Psoas muscle (tissue), 8 donors: ENCODE measurements around the gene PIMREG. TPM values are rescaled to one million over a fixed set of nuclear protein-coding genes. Genes with fewer than 3 reads are reported as not detected.
A peak's percentile ranks its signal among the peaks of the same experiment; 100 is the strongest.

Source experiments
- ATAC-seq, 4 donors: fragments of 200-7000 bp; cut with Tn5 transposase; one replicate each; pipeline ENCODE4 v1.9.1; 2020; ENCODE audit warnings: moderate library complexity in 3 of 4, mild to moderate bottlenecking in 2 of 4
- DNase-seq, 2 donors: peaks; one replicate each; pipeline ENCODE4 v3.0.0-alpha.2; 2020
- H3K27ac ChIP-seq: fragments of 200-600 bp; one replicate; pipeline ENCODE4 v1.8.0; 2022
- H3K27me3 ChIP-seq, 3 donors: fragments of 200-600 bp in 1 of 3; one replicate each; pipeline versions ENCODE4 v1.6.1 to v1.8.0; 2013 to 2022; ENCODE audit warnings: low read length in 2 of 3, mild to moderate bottlenecking in 2 of 3, moderate library complexity in 1 of 3; ENCODE audit not compliant: insufficient read depth in 3 of 3
- H3K36me3 ChIP-seq, 2 donors: fragments of 200-600 bp in 1 of 2; one replicate each; pipeline versions ENCODE4 v1.6.1 to v1.8.0; 2013 to 2022; ENCODE audit warnings: low read depth in 1 of 2, mild to moderate bottlenecking in 1 of 2, moderate library complexity in 1 of 2; ENCODE audit not compliant: insufficient read depth in 1 of 2
- H3K4me1 ChIP-seq: fragments of 200-600 bp; one replicate; pipeline ENCODE4 v1.8.0; 2022
- H3K4me3 ChIP-seq: fragments of 200-600 bp; one replicate; pipeline ENCODE4 v1.8.0; 2022; ENCODE audit warnings: mild to moderate bottlenecking
- H3K9me3 ChIP-seq: fragments of 200-600 bp; one replicate; pipeline ENCODE4 v1.8.0; 2022
- WGBS, 3 donors: extraction: QIAGEN DNeasy Blood & Tissue Kit; methylation state at CpG; one replicate each; pipeline versions ENCODE4 v1.1.6 to v1.1.7; 2013; 5-methylcytosine and 5-hydroxymethylcytosine counted together
- intact Hi-C, 2 donors: fragments of 100-400 bp; cut with DNase I; formaldehyde crosslinking; loops; one replicate each; pipeline versions ENCODE4 v1.11.0 to v1.14.2; 2022
- polyA plus RNA-seq, 3 donors: library from polyadenylated mRNA; stranded (reverse); fragments of 200-250 nt; gene quantifications; one replicate each; pipeline ENCODE4 v1.2.3, GENCODE V29; 2013
- total RNA-seq, 4 donors: library from RNA; stranded (reverse); fragmentation: NEBNext Ultra II Directional in 2 of 4; extraction: Animal tissue kit (Norgen Biotek cat#: 25700) in 2 of 4; gene quantifications; one replicate each; pipeline versions ENCODE4 v1.2.1 to v1.2.4, GENCODE V29; 2021 to 2023
- TF ChIP-seq, protein P1 (sequence below): fragments of 200-600 bp; IDR thresholded peaks from one replicate; pipeline ENCODE4 v1.8.0; 2022; ENCODE audit warnings: antibody characterized with exemption
- donor health status: healthy with polysubstance abuse.
- donor health status: DM: no; HTN: no; CAD: no; lungs with moderate emphysema.
- donor health status: Bipolar disorder and iron deficiency.
- donor health status: healthy.
- donor health status: DM: yes; HTN: yes; CAD: no.
- donor health status: DM: no; HTN: no; CAD: no.
- donor health status: DM: no; HTN: no; CAD: no.
- donor health status: DM: yes; HTN: yes; CAD: no.

Gene PIMREG
- total and polyA plus RNA-seq, 7 donors = 0.18 to 0.38 (median 0.21) TPM; not detected in 4

DNA sequence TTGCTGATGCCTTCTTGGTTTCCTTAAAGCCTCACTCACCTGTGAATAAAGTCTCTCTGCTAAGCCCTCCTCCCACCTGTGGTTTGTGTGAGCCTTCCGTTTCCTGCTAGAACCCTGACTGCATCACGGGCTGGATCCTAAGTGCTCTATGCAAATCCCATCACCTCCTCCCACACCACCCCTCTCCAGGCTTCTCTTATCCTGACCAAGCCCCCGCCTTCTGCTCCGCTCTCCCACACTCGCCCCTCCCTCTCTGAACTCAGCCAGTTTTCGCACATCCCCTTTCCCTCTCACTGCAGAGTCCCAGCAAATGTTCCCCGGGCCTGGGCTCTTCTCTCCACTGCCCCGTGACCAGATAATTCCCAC is 51.8 kb downstream of the PIMREG start:
- WGBS, 3 donors = 39 to 56% (median 51%) methylated on average over 8 of the region's 8 CpGs
- peaks cover 0 to 3% (median 0%) of the 10 kb centered on the region in 3 donors for H3K27me3 ChIP-seq
- no peak for ATAC-seq

DNA sequence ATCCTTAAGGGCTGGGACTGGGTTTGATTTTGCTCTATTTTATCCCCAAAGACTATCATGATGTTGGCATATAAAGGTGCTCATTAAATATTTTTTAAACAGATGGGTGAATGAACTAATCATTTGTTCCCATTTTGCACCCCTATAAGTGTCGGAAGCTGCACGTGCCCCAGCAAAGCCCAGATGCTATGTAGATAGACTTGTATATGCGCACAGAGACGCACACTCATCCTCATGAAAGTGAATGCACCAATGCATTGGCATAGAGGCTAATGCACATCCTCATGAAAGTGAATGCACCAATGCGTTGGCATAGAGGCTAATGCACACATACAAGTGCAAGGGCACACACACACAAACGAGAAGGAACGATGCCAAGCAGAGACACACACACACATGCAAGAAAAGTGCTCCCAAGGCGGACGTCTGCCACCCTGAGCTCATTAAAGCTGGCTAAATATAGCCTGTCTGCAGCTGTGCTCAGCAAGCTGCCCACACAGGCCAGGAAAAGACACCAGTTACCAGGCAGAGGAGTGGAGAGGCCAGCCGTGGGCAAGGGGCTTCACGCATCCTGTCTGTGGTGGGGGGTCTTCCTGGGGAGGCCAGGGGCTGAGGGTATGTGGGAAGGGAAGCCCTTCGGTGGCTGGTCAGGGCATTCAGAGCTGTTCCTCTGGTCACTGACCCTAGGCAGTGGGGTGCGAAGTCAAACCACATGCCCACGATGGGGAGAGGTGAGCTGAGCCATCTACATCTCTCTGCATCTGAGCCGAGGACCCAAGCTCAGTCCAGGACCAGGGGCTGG is 52.6 kb downstream of the PIMREG start:
- TF ChIP-seq, protein P1, sequence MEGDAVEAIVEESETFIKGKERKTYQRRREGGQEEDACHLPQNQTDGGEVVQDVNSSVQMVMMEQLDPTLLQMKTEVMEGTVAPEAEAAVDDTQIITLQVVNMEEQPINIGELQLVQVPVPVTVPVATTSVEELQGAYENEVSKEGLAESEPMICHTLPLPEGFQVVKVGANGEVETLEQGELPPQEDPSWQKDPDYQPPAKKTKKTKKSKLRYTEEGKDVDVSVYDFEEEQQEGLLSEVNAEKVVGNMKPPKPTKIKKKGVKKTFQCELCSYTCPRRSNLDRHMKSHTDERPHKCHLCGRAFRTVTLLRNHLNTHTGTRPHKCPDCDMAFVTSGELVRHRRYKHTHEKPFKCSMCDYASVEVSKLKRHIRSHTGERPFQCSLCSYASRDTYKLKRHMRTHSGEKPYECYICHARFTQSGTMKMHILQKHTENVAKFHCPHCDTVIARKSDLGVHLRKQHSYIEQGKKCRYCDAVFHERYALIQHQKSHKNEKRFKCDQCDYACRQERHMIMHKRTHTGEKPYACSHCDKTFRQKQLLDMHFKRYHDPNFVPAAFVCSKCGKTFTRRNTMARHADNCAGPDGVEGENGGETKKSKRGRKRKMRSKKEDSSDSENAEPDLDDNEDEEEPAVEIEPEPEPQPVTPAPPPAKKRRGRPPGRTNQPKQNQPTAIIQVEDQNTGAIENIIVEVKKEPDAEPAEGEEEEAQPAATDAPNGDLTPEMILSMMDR = no peak
- WGBS, 3 donors = 35% methylated on average over 15 of the region's 15 CpGs

More for the DNA sequence above, 51.8 kb downstream of the PIMREG start:
- Histone ChIP-seq H3K27ac (no peak overlapping the region), H3K36me3 (no peaks in the 10 kb centered on the region), H3K9me3 (no peaks in the 10 kb centered on the region), H3K4me1 (peaks cover 3% of the 10 kb centered on the region), H3K4me3 (no peak overlapping the region)
- intact Hi-C loops = no loop called here
- TF ChIP-seq, protein P1 = no peak
- peak in 1 of 2 donors; percentile 29 for DNase-seq

GRCh38 chr17:6497496-6498221 is 53.4 kb downstream of the PIMREG start:
- H3K9me3 ChIP-seq = no peaks in the 10 kb centered on the region
- peaks cover 0 to 3% (median 0%) of the 10 kb centered on the region in 3 donors for H3K27me3 ChIP-seq
- no peak for ATAC-seq
- no peaks in the 10 kb centered on the region for H3K36me3 ChIP-seq
- no peak overlapping the region for H3K4me3 ChIP-seq
- H3K4me1 ChIP-seq = peaks cover 3% of the 10 kb centered on the region
- TF ChIP-seq, protein P1 = no peak
- intact Hi-C loops = no loop called here
- no peak for DNase-seq
- no peak overlapping the region for H3K27ac ChIP-seq
- 57 to 68% (median 58%) methylated on average over 17 of the region's 17 CpGs for WGBS, 3 donors

More for the DNA sequence above, 52.6 kb downstream of the PIMREG start:
- Histone ChIP-seq H3K4me1 (peaks cover 3% of the 10 kb centered on the region), H3K9me3 (no peaks in the 10 kb centered on the region), H3K4me3 (no peak overlapping the region), H3K36me3 (no peaks in the 10 kb centered on the region), H3K27ac (no peak overlapping the region), H3K27me3 (peaks cover 0 to 3% (median 0%) of the 10 kb centered on the region in 3 donors)
- ATAC-seq (peak; percentile 65 to 89 (median 82)), DNase-seq (peak in 1 of 2 donors; percentile 15)
- intact Hi-C loops = no loop called here

- Histone ChIP-seq H3K4me1 (peaks cover 3% of the 10 kb centered on the region), H3K9me3 (no peaks in the 10 kb centered on the region), H3K27me3 (peaks cover 0 to 3% (median 0%) of the 10 kb centered on the region in 3 donors), H3K36me3 (no peaks in the 10 kb centered on the region), H3K4me3 (no peak overlapping the region), H3K27ac (no peak overlapping the region)
- DNase-seq (no peak), ATAC-seq (no peak)
- TF ChIP-seq, protein P1 = no peak
- WGBS, 3 donors = 79 to 85% (median 83%) methylated on average over 7 of the region's 7 CpGs
- intact Hi-C loops = no loop called here
Observed at GRCh38 chr17:6498356-6498755, 54.1 kb downstream of the PIMREG start.
